GM12878 (cell line): ENCODE measurements around the gene CTNNBL1. TPM values are rescaled to one million over a fixed set of nuclear protein-coding genes. Genes with fewer than 3 reads are reported as not detected.

Source experiments
- ATAC-seq: fragments of 200-7000 bp; cut with Tn5 transposase; 3 replicates; pipeline ENCODE4 v1.9.1; 2020; ENCODE audit warnings: mild to moderate bottlenecking, moderate library complexity
- BruUV-seq: library from RNA; stranded (reverse); fragments of 400-500 nt; replicated peaks from 2 replicates; lab custom pipeline; 2021; lab: Mats Ljungman, UMichigan
- CTCF ChIA-PET: fragments of 300-600 bp; sonication (Branson Sonifier 250); formaldehyde crosslinking; extraction: SDS; loops from one replicate; lab custom pipeline; 2021; ENCODE audit warnings: inconsistent platforms; lab: Yijun Ruan, JAX
- POLR2A ChIA-PET: fragments of 350-600 bp; formaldehyde crosslinking; extraction: SDS; loops from one replicate; lab custom pipeline; 2021; ENCODE audit warnings: inconsistent platforms; lab: Charles Lee
- RAD21 ChIA-PET: fragments of 300-600 bp; sonication (Branson Sonifier 250); formaldehyde crosslinking; loops from one replicate; lab custom pipeline; 2023; ENCODE audit warnings: antibody characterized with exemption; ENCODE audit not compliant: unreplicated experiment; lab: Charles Lee
- SMC1A ChIA-PET: fragments of 300-600 bp; sonication (Branson Sonifier 250); formaldehyde crosslinking; loops from one replicate; lab custom pipeline; 2023; ENCODE audit not compliant: unreplicated experiment, uncharacterized antibody; lab: Charles Lee
- DNase-seq: peaks from one replicate; pipeline ENCODE4 v3.0.0-alpha.2; 2011; ENCODE audit warnings: low read depth, low spot score
- FAIRE-seq: peaks from 3 replicates; lab custom pipeline; 2011; peaks lifted over from hg19 to GRCh38; lab: Jason Lieb, UNC
- H2AFZ ChIP-seq: 2 replicates; pipeline ENCODE4 v1.6.0; 2011; ENCODE audit warnings: low read depth, low read length, control low read depth; ENCODE audit not compliant: control insufficient read depth
- H3K27ac ChIP-seq: 2 replicates; pipeline ENCODE4 v1.5.1; 2011; ENCODE audit warnings: control low read depth; ENCODE audit not compliant: control insufficient read depth, insufficient read depth
- H3K27me3 ChIP-seq, 2 experiments: replicated peaks in 1 of 2; 2 replicates each; pipeline versions ENCODE4 v1.6.0 to v1.6.1; 2011; ENCODE audit warnings: low read length in 1 of 2; ENCODE audit not compliant: control insufficient read depth in 2 of 2, insufficient read depth in 2 of 2
- H3K36me3 ChIP-seq, 2 experiments: 2 replicates each; pipeline ENCODE4 v1.5.1; 2011; ENCODE audit warnings: low read length in 1 of 2; ENCODE audit not compliant: control insufficient read depth in 2 of 2, insufficient read depth in 2 of 2
- H3K4me1 ChIP-seq: 2 replicates; pipeline ENCODE4 v1.6.1; 2011; ENCODE audit warnings: mild to moderate bottlenecking, low read length, moderate library complexity, mixed read lengths; ENCODE audit not compliant: control insufficient read depth, insufficient read depth
- H3K4me2 ChIP-seq: 2 replicates; pipeline ENCODE4 v1.6.0; 2011; ENCODE audit warnings: control low read depth; ENCODE audit not compliant: control insufficient read depth, insufficient read depth
- H3K4me3 ChIP-seq: fragments of 200-600 bp; sonication (generic); 2 replicates; pipeline ENCODE4 v1.5.1; 2016
- H3K79me2 ChIP-seq: 2 replicates; pipeline ENCODE4 v1.6.0; 2011; ENCODE audit warnings: low read length; ENCODE audit not compliant: control insufficient read depth, insufficient read depth
- H3K9ac ChIP-seq: 2 replicates; pipeline ENCODE4 v1.8.0; 2011; ENCODE audit warnings: low read length, control low read depth, mixed read lengths; ENCODE audit not compliant: control insufficient read depth, insufficient read depth
- H3K9me3 ChIP-seq: replicated peaks from 3 replicates; pipeline ENCODE4 v1.5.1; 2011; ENCODE audit warnings: mild to moderate bottlenecking, low read length; ENCODE audit not compliant: control insufficient read depth, insufficient read depth
- H4K20me1 ChIP-seq: 2 replicates; pipeline ENCODE4 v1.6.0; 2011; ENCODE audit not compliant: control insufficient read depth, insufficient read depth
- BCLAF1 ChIP-seq: fragments of 450-650 bp; IDR thresholded peaks from 2 replicates; pipeline ENCODE4 v1.6.1; 2017; ENCODE audit warnings: antibody characterized with exemption, mild to moderate bottlenecking, moderate library complexity
- CREB1 ChIP-seq: IDR thresholded peaks from 2 replicates; pipeline ENCODE4 v1.6.1; 2012; ENCODE audit warnings: low read depth, mild to moderate bottlenecking, inconsistent platforms
- E2F4 ChIP-seq: IDR thresholded peaks from 2 replicates; pipeline ENCODE4 v1.6.1; 2012; ENCODE audit warnings: low read depth, low read length, improper control_type of control experiment
- HDAC2 ChIP-seq: fragments of 200-600 bp; sonication (generic); IDR thresholded peaks from 2 replicates; pipeline ENCODE4 v1.6.1; 2017
- KLF5 ChIP-seq: fragments of 450-650 bp; IDR thresholded peaks from 2 replicates; pipeline ENCODE4 v1.6.1; 2014; ENCODE audit warnings: mild to moderate bottlenecking; ENCODE audit not compliant: partially characterized antibody
- MYB ChIP-seq: fragments of 150-350 bp; IDR thresholded peaks from 2 replicates; pipeline ENCODE4 v1.6.1; 2014; ENCODE audit warnings: mild to moderate bottlenecking, low read depth, low read length, borderline replicate concordance
- RFX5 ChIP-seq: IDR thresholded peaks from 2 replicates; pipeline ENCODE4 v1.6.1; 2011; ENCODE audit warnings: low read depth, low read length, improper control_type of control experiment
- RUNX3 ChIP-seq: IDR thresholded peaks from 2 replicates; pipeline ENCODE4 v1.6.1; 2012; ENCODE audit warnings: low read length, inconsistent platforms
- ZNF592 ChIP-seq: fragments of 450-650 bp; IDR thresholded peaks from 2 replicates; pipeline ENCODE4 v1.6.1; 2017; ENCODE audit warnings: mild to moderate bottlenecking, moderate library complexity
- WGBS: methylation state at CpG from one replicate; pipeline ENCODE4 v1.1.6; 2016; ENCODE audit warnings: low lambda C conversion rate; ENCODE audit not compliant: insufficient replicate concordance, insufficient coverage; ENCODE audit errors: missing lambda C conversion rate; 5-methylcytosine and 5-hydroxymethylcytosine counted together
- in situ Hi-C: fragments of 300-500 bp; cut with MboI; formaldehyde crosslinking; loops from 9 replicates; pipeline ENCODE4 v1.14.3; 2018; ENCODE audit warnings: mixed read lengths
- intact Hi-C: fragments of 100-400 bp; cut with micrococcal nuclease; formaldehyde crosslinking; loops from one replicate; pipeline ENCODE4 v1.14.2; 2022; ENCODE audit not compliant: unreplicated experiment
- polyA plus RNA-seq, 11 experiments: library from polyadenylated mRNA; depleted of rRNA in 4 of 11; unstranded in 6 of 11; stranded (reverse) in 5 of 11; fragments of >200 nt; fragmentation: Nextera tagmentation in 4 of 11; fragmentation: Illumina TruSeq in 1 of 11; extraction: Ambion mirVana in 4 of 11; extraction: Trizol in 1 of 11; gene quantifications; 1 replicate in 1 of 11; 2 replicates in 10 of 11; pipeline versions ENCODE4 v1.2.1 to v1.2.3, GENCODE V29; 2011 to 2016; ENCODE audit warnings: inconsistent platforms in 2 of 11, missing spikeins in 2 of 11, low read depth in 1 of 11
- total RNA-seq, 4 experiments: library from RNA; depleted of rRNA in 3 of 4; stranded (reverse); fragments of >200 nt in 3 of 4; fragmentation: Illumina TruSeq in 1 of 4; extraction: Trizol in 1 of 4; gene quantifications; 2 replicates each; pipeline versions ENCODE4 v1.2.1 to v1.2.3, GENCODE V29; 2013 to 2021
- TF ChIP-seq, protein P1 (sequence below): fragments of 450-650 bp; formaldehyde crosslinking; IDR thresholded peaks from 2 replicates; pipeline ENCODE4 v1.4.0; 2020; ENCODE audit warnings: mild to moderate bottlenecking, moderate library complexity

The CTNNBL1 gene
- total and polyA plus RNA-seq, 10 of the 15 experiments (the other 5 are each of a cell fraction or from before 2014, with no cell fraction given) = 43.1 to 102 (median 67.8) TPM

DNA sequence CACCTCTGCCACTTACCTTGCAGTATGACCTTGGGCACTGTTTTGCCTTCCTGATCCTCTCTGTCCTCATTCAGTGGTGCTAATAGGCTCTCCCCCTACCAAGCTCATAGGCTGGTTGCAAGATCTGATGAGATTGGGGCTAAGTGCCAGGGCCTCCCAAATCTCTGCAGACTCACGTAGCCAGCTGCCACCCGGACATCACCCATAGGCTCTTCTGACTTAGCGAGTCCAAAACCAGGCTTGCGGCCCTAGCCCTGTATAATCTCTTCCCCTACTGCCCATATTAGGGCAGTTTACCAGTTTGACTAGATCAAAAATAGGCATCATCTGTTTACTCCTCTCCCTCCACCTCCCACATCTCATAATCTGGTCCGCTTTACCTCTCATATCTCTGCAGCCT, 154.9 kb downstream of the CTNNBL1 start (continued):
- TF ChIP-seq ZNF592 (no peak), CREB1 (no peak), BCLAF1 (no peak), MYB (no peak), KLF5 (no peak)

DNA sequence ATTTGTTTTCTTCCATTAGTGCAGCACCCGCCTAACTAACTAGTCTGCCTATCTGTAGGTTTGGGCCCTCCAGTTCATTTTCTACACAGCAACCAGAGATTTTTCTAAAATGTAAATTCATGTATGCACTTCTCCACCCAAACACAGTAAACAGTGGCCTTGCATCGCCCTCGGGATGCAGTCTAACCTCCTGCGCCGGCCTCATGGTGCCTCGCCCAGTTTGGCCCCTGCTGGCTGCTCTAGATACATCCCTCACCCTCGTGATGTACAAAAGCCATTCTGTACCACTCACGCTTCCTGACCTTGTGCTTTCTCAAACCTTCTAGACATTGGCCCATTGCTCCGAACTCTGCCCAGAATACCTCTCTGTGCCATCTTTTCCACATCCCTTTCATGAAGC, 155.3 kb downstream of the CTNNBL1 start:
- Histone ChIP-seq H3K4me1 (peaks cover 30% of the 10 kb centered on the region), H2AFZ (no peak overlapping the region), H3K36me3 (peaks cover 5 to 6% of the 10 kb centered on the region in 2 experiments), H3K27ac (no peak overlapping the region), H3K27me3 (no peaks in the 10 kb centered on the region), H3K79me2 (no peaks in the 10 kb centered on the region), H4K20me1 (no peaks in the 10 kb centered on the region), H3K9me3 (no peaks in the 10 kb centered on the region), H3K9ac (no peak overlapping the region), H3K4me3 (no peak overlapping the region), H3K4me2 (no peak overlapping the region)
- ATAC-seq = no peak
- no peak for FAIRE-seq
- no TSS peak for BruUV-seq
- intact Hi-C loops (no loop called here), in situ Hi-C loops (no loop called here)
- no peak for DNase-seq
- 97% methylated on average over 9 of the region's 9 CpGs for WGBS
- SMC1A ChIA-PET = no interaction called here
- POLR2A ChIA-PET = interaction anchor here (0.8 kb wide), 1 partner anchor 13 kb away, joined by 3 read pairs; no protein-coding TSS in a partner anchor
- RAD21 ChIA-PET = no interaction called here
- CTCF ChIA-PET = no interaction called here
- TF ChIP-seq E2F4 (no peak), RFX5 (no peak), HDAC2 (no peak), RUNX3 (no peak)
- TF ChIP-seq, protein P1, sequence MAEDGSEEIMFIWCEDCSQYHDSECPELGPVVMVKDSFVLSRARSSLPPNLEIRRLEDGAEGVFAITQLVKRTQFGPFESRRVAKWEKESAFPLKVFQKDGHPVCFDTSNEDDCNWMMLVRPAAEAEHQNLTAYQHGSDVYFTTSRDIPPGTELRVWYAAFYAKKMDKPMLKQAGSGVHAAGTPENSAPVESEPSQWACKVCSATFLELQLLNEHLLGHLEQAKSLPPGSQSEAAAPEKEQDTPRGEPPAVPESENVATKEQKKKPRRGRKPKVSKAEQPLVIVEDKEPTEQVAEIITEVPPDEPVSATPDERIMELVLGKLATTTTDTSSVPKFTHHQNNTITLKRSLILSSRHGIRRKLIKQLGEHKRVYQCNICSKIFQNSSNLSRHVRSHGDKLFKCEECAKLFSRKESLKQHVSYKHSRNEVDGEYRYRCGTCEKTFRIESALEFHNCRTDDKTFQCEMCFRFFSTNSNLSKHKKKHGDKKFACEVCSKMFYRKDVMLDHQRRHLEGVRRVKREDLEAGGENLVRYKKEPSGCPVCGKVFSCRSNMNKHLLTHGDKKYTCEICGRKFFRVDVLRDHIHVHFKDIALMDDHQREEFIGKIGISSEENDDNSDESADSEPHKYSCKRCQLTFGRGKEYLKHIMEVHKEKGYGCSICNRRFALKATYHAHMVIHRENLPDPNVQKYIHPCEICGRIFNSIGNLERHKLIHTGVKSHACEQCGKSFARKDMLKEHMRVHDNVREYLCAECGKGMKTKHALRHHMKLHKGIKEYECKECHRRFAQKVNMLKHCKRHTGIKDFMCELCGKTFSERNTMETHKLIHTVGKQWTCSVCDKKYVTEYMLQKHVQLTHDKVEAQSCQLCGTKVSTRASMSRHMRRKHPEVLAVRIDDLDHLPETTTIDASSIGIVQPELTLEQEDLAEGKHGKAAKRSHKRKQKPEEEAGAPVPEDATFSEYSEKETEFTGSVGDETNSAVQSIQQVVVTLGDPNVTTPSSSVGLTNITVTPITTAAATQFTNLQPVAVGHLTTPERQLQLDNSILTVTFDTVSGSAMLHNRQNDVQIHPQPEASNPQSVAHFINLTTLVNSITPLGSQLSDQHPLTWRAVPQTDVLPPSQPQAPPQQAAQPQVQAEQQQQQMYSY (CRISPR knock-in tag) = no peak
